Karpas-422 (cell line): ENCODE data around the gene CAMKMT. TPM values are rescaled to one million over a fixed set of nuclear protein-coding genes. Genes with fewer than 3 reads are reported as not detected.

Experiments
- DNase-seq: peaks from one replicate; pipeline ENCODE4 v3.0.0-alpha.2; 2015
- H2AFZ ChIP-seq: fragments of 200-600 bp; sonication (generic); 2 replicates; pipeline ENCODE4 v1.6.1; 2014; ENCODE audit warnings: antibody characterized with exemption, low read length, mixed read lengths
- H3K27ac ChIP-seq: fragments of 200-600 bp; sonication (generic); 2 replicates; pipeline ENCODE4 v1.5.1; 2014; ENCODE audit warnings: mild to moderate bottlenecking, low read length, moderate library complexity
- H3K27me3 ChIP-seq: fragments of 200-600 bp; sonication (generic); 2 replicates; pipeline ENCODE4 v1.6.1; 2014; ENCODE audit warnings: low read length, mixed read lengths
- H3K36me3 ChIP-seq: fragments of 200-600 bp; sonication (generic); 2 replicates; pipeline ENCODE4 v1.6.1; 2014; ENCODE audit warnings: low read length, mixed read lengths; ENCODE audit not compliant: insufficient read depth
- H3K4me1 ChIP-seq: fragments of 200-600 bp; sonication (generic); 2 replicates; pipeline ENCODE4 v1.6.1; 2014; ENCODE audit warnings: mild to moderate bottlenecking, low read length, mixed read lengths
- H3K4me2 ChIP-seq: fragments of 200-600 bp; sonication (generic); 2 replicates; pipeline ENCODE4 v1.6.1; 2014; ENCODE audit warnings: low read length, low read depth, mild to moderate bottlenecking; ENCODE audit not compliant: poor library complexity, severe bottlenecking
- H3K4me3 ChIP-seq: fragments of 200-600 bp; sonication (generic); 2 replicates; pipeline ENCODE4 v1.5.1; 2014; ENCODE audit warnings: mild to moderate bottlenecking, antibody characterized with exemption, low read length, mixed read lengths
- H3K79me2 ChIP-seq: fragments of 200-600 bp; sonication (generic); 2 replicates; pipeline ENCODE4 v1.6.1; 2014; ENCODE audit warnings: mild to moderate bottlenecking, low read length, mixed read lengths
- H3K9ac ChIP-seq: fragments of 200-600 bp; sonication (generic); 2 replicates; pipeline ENCODE4 v1.6.0; 2014; ENCODE audit warnings: low read length
- H3K9me2 ChIP-seq: fragments of 200-600 bp; sonication (generic), shearing (Covaris generic); replicated peaks from 2 replicates; pipeline ENCODE4 v1.6.0; 2014; ENCODE audit warnings: mild to moderate bottlenecking, low read length, moderate library complexity; ENCODE audit not compliant: insufficient read depth
- H3K9me3 ChIP-seq: fragments of 300-700, 200-600 bp; sonication (generic); 2 replicates; pipeline ENCODE4 v1.6.1; 2014; ENCODE audit warnings: low read length, mixed read lengths
- H4K20me1 ChIP-seq: fragments of 200-600 bp; sonication (generic); 2 replicates; pipeline ENCODE4 v1.6.1; 2014; ENCODE audit warnings: mild to moderate bottlenecking, antibody characterized with exemption, low read length, low read depth; ENCODE audit not compliant: insufficient read depth
- total RNA-seq: library from RNA; depleted of rRNA; stranded (reverse); fragments of >200 nt; shearing (Covaris generic); gene quantifications from 2 replicates; pipeline ENCODE4 v1.2.3, GENCODE V29; 2014; ENCODE audit warnings: low replicate concordance

CAMKMT gene
- total RNA-seq, 1 experiment from 2014 or later, result 30.8 TPM

DNA sequence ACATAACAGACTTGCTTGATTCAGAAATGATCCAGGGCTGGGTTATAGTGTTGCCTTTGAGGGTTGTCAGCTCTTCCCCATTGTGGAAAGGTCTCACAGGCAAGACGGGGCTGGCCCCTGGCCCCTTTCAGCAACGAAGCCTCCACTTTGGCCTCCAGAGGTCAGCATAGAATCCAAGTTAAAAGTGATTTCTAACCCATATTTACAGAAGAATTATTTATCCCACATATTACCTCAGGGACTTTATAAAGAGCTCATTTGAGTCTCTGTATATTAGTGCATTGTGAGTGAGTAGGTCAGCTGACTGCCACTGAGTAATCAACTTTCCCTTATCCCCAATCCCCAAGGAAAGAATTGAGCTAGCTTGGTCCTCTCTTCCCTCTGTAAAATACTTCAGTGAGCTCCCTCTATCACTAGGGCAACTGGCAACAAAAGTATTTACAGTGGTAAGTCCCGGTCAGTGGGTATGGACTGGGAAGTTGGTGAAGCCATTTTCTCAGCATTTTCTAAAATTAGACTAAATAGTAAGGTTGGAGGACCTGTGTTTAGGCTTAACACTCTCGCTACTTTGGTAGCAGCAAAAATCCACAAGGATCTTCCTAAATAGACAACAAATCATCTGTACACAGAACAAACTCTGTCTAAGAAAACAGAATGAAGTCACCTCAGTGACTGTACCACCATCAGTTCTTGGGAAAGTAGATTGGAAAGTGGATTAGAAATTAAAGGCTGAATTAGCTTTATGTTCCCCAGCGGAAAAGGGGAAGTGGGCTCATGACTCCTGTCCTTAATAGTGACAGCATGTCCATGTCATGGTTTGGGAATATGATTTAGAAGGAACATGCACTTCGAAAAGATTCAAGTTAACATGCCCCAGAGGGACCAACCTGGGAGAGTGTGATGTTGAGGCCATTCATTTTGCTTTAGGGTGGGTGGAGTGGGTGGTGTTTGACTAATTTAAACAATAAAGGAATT, 408.8 kb downstream of the CAMKMT start:
- no peaks in the 10 kb centered on the region for H3K27me3 ChIP-seq
- H3K79me2 ChIP-seq, result no peaks in the 10 kb centered on the region
- DNase-seq, result no peak

DNA sequence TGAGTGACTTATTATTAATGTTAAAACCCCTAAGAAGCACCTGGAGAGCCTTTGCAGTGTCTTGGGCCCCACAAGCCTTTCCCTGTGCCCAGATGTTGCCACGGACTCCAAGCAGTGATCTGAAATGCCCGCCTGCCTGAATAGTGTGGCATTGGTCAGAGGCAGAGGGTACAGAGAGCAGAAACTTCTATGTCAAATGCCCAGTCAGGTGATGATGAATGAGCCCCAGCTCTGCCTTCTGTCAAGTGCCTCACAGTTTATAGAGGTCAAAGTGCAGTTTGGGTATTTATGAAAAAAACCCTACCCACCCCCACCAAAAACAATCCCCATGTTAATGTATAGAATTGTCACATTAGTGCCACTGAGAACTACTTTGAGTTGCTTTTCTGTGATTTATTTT, 409.8 kb downstream of the CAMKMT start:
- H3K9me2 ChIP-seq, result no peaks in the 10 kb centered on the region
- H3K9me3 ChIP-seq, result no peaks in the 10 kb centered on the region
- H2AFZ ChIP-seq, result no peak overlapping the region
- no peak overlapping the region for H3K4me3 ChIP-seq
- no peak overlapping the region for H3K9ac ChIP-seq
- no peaks in the 10 kb centered on the region for H3K79me2 ChIP-seq
- no peaks in the 10 kb centered on the region for H3K27me3 ChIP-seq
- no peaks in the 10 kb centered on the region for H4K20me1 ChIP-seq
- H3K4me1 ChIP-seq, result 0 out of 2 replicates have a peak, but pooled peaks cover 6% of the 10 kb centered on the region
- H3K36me3 ChIP-seq, result no peaks in the 10 kb centered on the region
- DNase-seq, result no peak
- no peak overlapping the region for H3K4me2 ChIP-seq
- no peak overlapping the region for H3K27ac ChIP-seq

More for the DNA sequence above, 408.8 kb downstream of the CAMKMT start:
- Histone ChIP-seq H3K27ac (no peak overlapping the region), H3K4me3 (no peak overlapping the region), H3K4me2 (no peak overlapping the region), H3K36me3 (no peaks in the 10 kb centered on the region), H3K9ac (no peak overlapping the region), H3K9me3 (no peaks in the 10 kb centered on the region), H3K9me2 (no peaks in the 10 kb centered on the region), H2AFZ (no peak overlapping the region), H4K20me1 (no peaks in the 10 kb centered on the region), H3K4me1 (0 out of 2 replicates have a peak, but pooled peaks cover 6% of the 10 kb centered on the region)

DNA sequence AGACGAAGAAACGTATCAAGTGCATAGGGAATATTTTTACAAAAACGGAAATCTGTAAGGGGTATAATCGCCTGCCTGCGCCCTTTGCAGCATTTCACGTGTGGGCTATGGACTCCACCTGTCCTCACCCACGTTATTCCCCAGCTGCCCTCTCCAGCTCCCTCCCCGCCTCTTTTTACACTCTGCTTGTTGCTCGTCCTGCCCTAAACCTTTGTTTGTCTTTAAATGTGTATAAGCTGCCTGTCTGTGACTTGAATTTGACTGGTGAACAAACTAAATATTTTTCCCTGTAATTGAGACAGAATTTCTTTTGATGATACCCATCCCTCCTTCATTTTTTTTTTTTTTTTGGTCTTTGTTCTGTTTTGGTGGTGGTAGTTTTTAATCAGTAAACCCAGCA, 410.4 kb downstream of the CAMKMT start:
- H3K27me3 ChIP-seq, result no peaks in the 10 kb centered on the region
- H3K9ac ChIP-seq, result no peak overlapping the region
- H3K9me2 ChIP-seq, result no peaks in the 10 kb centered on the region
- no peak overlapping the region for H2AFZ ChIP-seq
- DNase-seq, result no peak
- no peak overlapping the region for H3K27ac ChIP-seq
- no peaks in the 10 kb centered on the region for H3K9me3 ChIP-seq
- H3K36me3 ChIP-seq, result no peaks in the 10 kb centered on the region
- H3K4me2 ChIP-seq, result no peak overlapping the region
- H3K4me1 ChIP-seq, result peaks cover 11% of the 10 kb centered on the region
- H4K20me1 ChIP-seq, result no peaks in the 10 kb centered on the region
- H3K4me3 ChIP-seq, result no peak overlapping the region
- no peaks in the 10 kb centered on the region for H3K79me2 ChIP-seq

DNA sequence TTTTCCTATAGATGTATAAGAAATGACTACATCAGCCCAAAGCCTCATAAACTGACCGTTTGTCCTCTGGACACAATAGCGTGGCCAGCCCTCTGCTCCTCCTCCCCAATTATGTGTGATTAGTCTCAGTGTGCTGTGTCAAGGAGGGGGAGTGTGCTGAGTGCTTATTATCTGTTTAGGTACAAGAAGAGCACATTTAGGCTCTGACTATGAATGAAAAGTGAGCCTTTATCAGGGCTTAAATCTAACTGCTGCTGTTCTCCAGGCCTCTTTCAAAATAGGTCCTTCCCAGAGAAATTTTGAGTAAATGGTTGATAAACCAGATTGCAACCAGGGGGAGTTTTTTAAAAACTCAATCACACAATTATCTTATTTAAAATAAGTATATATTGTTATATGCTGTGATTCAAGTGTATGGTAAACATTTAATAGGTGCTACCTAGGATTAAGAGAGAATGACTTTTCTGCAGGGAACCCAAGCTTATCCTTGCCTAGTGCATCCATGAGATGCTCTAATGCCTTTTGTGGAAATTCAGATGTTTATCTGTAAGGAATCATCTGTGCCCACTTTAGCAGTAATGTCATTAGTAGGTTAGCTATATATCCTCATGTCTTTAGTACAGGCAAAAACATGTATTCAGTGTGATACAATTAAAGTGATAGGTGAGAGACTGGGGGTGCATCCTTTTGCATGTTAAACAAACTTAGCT, 411.1 kb downstream of the CAMKMT start:
- DNase-seq, result no peak
- Histone ChIP-seq H3K36me3 (no peaks in the 10 kb centered on the region), H3K27me3 (no peaks in the 10 kb centered on the region), H3K4me2 (no peak overlapping the region), H2AFZ (no peak overlapping the region), H3K4me1 (peaks cover 18% of the 10 kb centered on the region), H3K9ac (no peak overlapping the region), H3K9me3 (no peaks in the 10 kb centered on the region), H3K9me2 (no peaks in the 10 kb centered on the region), H3K27ac (no peak overlapping the region), H3K4me3 (no peak overlapping the region), H4K20me1 (no peaks in the 10 kb centered on the region), H3K79me2 (no peaks in the 10 kb centered on the region)

DNA sequence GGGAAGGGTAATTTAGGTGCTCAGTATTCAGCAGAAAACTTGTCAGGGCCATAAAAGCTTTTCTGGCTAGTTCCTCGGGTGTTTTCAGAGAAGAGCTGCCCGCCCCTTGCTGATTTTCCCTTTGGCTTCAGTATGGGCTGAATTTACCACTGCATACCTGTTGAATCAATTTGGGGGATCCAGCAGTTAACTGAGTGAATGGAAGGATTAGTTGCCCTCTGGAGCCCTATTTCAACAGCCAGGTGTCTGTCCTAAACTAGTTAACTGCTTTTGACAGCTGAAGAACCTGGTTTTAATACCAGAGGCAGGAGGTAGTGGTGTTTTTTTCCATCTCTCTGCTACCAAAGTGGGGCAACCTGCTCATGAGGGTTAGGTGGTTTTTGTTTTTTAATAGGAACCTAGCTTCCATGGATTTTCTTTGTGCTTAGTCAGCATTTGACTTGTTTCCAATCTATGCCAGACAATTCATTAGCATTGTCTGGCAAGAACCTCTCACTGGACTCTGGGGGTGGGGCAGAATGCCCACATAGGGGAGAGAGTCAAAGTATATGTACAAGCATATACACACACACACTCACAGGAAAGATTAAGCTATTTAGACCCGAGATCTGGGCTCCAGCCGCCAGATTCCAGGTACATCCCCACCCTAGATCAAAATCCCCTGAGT, 413.2 kb downstream of the CAMKMT start:
- H3K9me3 ChIP-seq, result no peaks in the 10 kb centered on the region; the same call in 1 of the 2 replicates
- H3K9me2 ChIP-seq, result no peaks in the 10 kb centered on the region
- H3K4me2 ChIP-seq, result no peak overlapping the region
- no peaks in the 10 kb centered on the region for H3K79me2 ChIP-seq
- H3K27ac ChIP-seq, result no peak overlapping the region
- no peak overlapping the region for H3K9ac ChIP-seq
- no peaks in the 10 kb centered on the region for H3K27me3 ChIP-seq
- no peak overlapping the region for H3K4me3 ChIP-seq
- peaks cover 2% of the 10 kb centered on the region; the same call in 1 of the 2 replicates for H3K36me3 ChIP-seq
- DNase-seq, result no peak
- H2AFZ ChIP-seq, result no peak overlapping the region
- H4K20me1 ChIP-seq, result no peaks in the 10 kb centered on the region
- peaks cover 38% of the 10 kb centered on the region for H3K4me1 ChIP-seq

DNA sequence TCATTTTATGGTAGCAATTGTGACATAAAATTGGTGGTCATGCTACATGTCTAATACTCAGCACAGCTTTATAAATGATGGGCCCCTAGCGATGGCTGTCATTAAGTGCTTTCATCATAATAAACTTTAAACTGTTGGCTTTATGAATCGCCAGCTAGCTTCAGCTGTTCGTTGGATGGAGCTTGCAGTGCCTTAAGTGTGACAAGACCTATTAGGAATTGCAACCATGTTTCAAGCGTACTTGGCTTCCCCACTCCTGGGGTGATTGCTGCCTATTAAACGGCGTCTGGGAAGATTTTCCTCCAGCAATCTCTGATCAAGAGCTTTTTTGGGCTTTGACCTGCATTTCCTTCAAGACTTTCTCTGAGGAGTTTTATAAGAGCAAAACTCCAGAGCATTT, 415.3 kb downstream of the CAMKMT start:
- H3K4me2 ChIP-seq, result peak overlapping the region; percentile 86

DNA sequence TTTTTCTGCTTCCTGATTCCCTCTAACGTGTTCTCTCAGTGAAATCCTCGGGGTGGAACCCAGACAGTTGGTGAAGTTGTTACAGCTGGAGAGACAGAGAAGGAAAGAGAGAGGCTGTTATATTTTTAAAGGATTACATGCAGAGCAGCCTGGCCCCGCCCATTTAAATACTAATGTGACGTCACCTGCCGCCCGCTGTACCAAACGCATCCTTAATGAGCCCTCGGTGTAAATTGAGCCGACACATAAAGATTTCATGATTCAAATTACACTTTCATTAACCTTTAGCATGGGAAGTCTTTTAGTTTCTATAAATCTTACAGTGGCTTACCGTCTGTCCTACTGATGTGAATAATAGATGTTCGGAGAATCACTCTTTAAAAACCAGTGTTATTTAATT, 415.8 kb downstream of the CAMKMT start:
- no peaks in the 10 kb centered on the region for H3K79me2 ChIP-seq
- peak overlapping the region; percentile 86 for H3K4me2 ChIP-seq
- H3K36me3 ChIP-seq, result peaks cover 2% of the 10 kb centered on the region; the same call in 1 of the 2 replicates
- no peaks in the 10 kb centered on the region for H3K27me3 ChIP-seq
- H3K9me3 ChIP-seq, result no peaks in the 10 kb centered on the region; the same call in 1 of the 2 replicates
- no peaks in the 10 kb centered on the region for H4K20me1 ChIP-seq
- DNase-seq, result peak; percentile 89
- peak overlapping the region; percentile 71; the same call in 1 of the 2 replicates for H2AFZ ChIP-seq
- peak overlapping the region; percentile 58 for H3K4me3 ChIP-seq
- H3K4me1 ChIP-seq, result peaks cover 38% of the 10 kb centered on the region
- peak overlapping the region; percentile 55 for H3K9ac ChIP-seq
- peak overlapping the region; percentile 64 for H3K27ac ChIP-seq
- no peaks in the 10 kb centered on the region for H3K9me2 ChIP-seq

More for the DNA sequence above, 415.3 kb downstream of the CAMKMT start:
- Histone ChIP-seq H2AFZ (no peak overlapping the region), H3K36me3 (peaks cover 2% of the 10 kb centered on the region; the same call in 1 of the 2 replicates), H3K27ac (no peak overlapping the region), H3K9ac (no peak overlapping the region), H3K4me1 (peaks cover 38% of the 10 kb centered on the region), H3K9me3 (no peaks in the 10 kb centered on the region; the same call in 1 of the 2 replicates), H3K4me3 (no peak overlapping the region), H3K79me2 (no peaks in the 10 kb centered on the region), H3K9me2 (no peaks in the 10 kb centered on the region), H3K27me3 (no peaks in the 10 kb centered on the region), H4K20me1 (no peaks in the 10 kb centered on the region)
- DNase-seq, result no peak
